NT2/D1 (cell line): ENCODE results near the gene INPP5B.

Source experiments
- DNase-seq: peaks from one replicate; pipeline ENCODE4 v3.0.0-alpha.2; 2011; ENCODE audit warnings: low read depth, low spot score
- H3K27me3 ChIP-seq: 2 replicates; pipeline ENCODE4 v1.6.0; 2011; ENCODE audit warnings: mild to moderate bottlenecking; ENCODE audit not compliant: insufficient read length, insufficient read depth
- H3K36me3 ChIP-seq: 2 replicates; pipeline ENCODE4 v1.6.1; 2011; ENCODE audit warnings: mild to moderate bottlenecking, low read length, mixed read lengths; ENCODE audit not compliant: insufficient read depth, insufficient read length
- H3K4me1 ChIP-seq: 2 replicates; pipeline ENCODE4 v1.5.1; 2011; ENCODE audit not compliant: insufficient read depth, insufficient read length
- H3K4me3 ChIP-seq: 2 replicates; pipeline ENCODE4 v1.5.1; 2011; ENCODE audit warnings: low read depth; ENCODE audit not compliant: insufficient read length
- H3K9ac ChIP-seq: 2 replicates; pipeline ENCODE4 v1.6.0; 2011; ENCODE audit warnings: low read depth; ENCODE audit not compliant: insufficient read length
- H3K9me3 ChIP-seq: 2 replicates; pipeline ENCODE4 v1.5.1; 2011; ENCODE audit warnings: mild to moderate bottlenecking, low read length; ENCODE audit not compliant: insufficient read depth
- SUZ12 ChIP-seq: IDR thresholded peaks from 2 replicates; pipeline ENCODE4 v1.6.1; 2011; ENCODE audit not compliant: insufficient read length, insufficient read depth; ENCODE audit errors: extremely low read depth
- YY1 ChIP-seq: IDR thresholded peaks from 2 replicates; pipeline ENCODE4 v1.6.1; 2011; ENCODE audit not compliant: insufficient read length, insufficient read depth
- ZNF274 ChIP-seq: IDR thresholded peaks from 2 replicates; pipeline ENCODE4 v1.6.1; 2011; ENCODE audit warnings: mild to moderate bottlenecking, low read depth, low read length

Gene INPP5B

DNA sequence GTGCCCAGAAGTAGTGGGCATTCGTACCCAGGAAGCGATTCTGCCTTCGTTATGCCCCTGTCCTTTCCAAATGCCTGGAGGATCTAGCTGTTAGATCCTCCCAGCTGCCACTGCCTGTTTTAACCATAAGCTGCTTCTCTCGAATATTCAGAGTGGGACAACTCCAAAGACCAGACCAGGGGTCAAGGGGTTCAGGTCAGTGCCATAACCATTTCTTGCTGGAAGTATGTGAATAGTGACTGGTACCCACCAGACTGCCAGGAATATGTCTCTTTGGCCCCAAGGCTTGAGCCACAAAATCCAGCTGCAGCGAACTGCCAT lies 86.5 kb downstream of the INPP5B start:
- Histone ChIP-seq H3K4me1 (peaks cover 4% of the 10 kb centered on the region), H3K36me3 (peaks cover 44% of the 10 kb centered on the region), H3K9ac (peak overlapping the region; percentile 100), H3K9me3 (no peaks in the 10 kb centered on the region), H3K4me3 (peak overlapping the region; percentile 99), H3K27me3 (no peaks in the 10 kb centered on the region)
- TF ChIP-seq ZNF274 = no peak
- no peak for TF ChIP-seq YY1
- TF ChIP-seq SUZ12 = no peak
- no peak for DNase-seq

DNA sequence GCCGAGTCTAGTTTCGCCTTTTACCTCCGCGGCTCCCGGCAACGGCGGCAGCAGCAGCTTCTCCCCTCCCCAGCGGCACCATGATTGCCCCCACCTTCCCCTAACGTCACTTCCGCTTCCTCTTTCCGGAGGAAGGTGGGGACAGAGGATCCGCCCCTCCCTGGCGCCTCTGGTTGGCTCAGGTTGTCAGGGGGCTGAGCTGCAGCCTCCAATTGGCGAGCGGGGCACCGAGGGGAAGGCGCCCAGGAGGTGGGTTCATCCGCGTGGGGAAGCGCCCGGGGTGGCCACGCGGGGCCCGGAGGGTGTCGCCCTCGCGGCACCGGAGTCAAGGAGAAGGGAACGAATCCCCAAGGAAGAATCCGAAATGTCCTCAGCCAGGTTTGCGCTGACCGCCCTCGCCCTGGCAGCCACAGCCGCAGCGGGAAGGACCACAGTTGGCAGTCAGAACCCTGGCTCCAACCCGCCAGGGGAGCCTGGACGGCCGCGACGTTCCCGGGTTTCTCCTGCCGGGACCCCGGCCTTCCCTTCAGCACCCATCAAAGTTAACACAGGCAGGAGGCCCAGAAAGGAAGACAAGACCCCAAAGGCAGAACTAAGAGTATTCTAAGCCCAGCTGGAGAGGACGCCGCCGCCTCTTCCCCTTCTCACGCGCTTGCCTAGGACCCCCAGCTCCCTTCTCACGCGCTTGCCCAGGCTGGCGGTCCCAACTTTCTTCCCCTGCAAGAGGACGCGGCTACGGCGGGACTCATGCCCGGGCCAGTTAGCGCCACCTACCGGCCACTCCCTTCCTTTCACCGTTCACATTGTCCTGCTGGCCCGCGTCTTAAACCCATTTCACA lies 87.1 kb downstream of the INPP5B start, which contains the start of gene MTF1:
MTF1 (minus strand) TSS at position 86 of the 839 bp plus-strand sequence. CDS start 1,934 bp downstream, outside the sequence.
- Histone ChIP-seq H3K36me3 (peaks cover 45% of the 10 kb centered on the region), H3K9me3 (no peaks in the 10 kb centered on the region), H3K27me3 (no peaks in the 10 kb centered on the region), H3K4me1 (peaks cover 4% of the 10 kb centered on the region), H3K9ac (peak within 1 kb of the TSS; percentile 100), H3K4me3 (peak within 1 kb of the TSS; percentile 99)
- DNase-seq = peak; percentile 100
- TF ChIP-seq SUZ12 (no peak), YY1 (peak; percentile 73)

DNA sequence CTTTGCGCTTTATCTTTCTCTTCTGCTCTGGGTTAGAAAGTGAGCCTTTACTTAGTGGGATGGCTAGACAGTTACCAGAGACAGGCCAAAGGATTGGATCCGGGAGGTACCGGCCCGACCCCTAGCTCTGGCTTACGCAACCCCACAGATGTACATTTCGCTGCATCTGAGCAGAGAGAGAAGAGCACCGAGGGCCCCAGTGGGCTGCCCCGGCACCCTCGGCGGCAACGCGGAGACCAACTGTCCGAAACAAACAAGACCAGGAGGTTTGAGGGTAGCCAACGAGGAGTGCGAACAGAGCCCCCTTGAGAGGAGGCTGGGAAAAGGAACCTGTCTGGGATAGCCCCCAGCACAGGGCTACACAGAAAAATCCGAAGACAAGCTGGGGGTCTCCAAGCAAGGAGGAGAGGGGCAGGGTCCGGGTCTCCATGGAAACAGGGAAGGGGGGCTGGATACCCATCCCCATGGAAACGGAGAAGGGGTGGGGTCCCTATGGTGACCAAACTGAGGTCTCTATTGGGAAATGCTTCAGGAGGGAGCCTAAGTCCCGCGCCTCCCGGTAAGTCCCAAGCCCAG lies 87.8 kb downstream of the INPP5B start:
- Histone ChIP-seq H3K4me1 (peaks cover 4% of the 10 kb centered on the region), H3K9ac (peak overlapping the region; percentile 100), H3K27me3 (no peaks in the 10 kb centered on the region), H3K36me3 (peaks cover 45% of the 10 kb centered on the region), H3K9me3 (no peaks in the 10 kb centered on the region), H3K4me3 (peak overlapping the region; percentile 99)
- TF ChIP-seq YY1 = no peak
- TF ChIP-seq SUZ12 = no peak
- no peak for TF ChIP-seq ZNF274
- DNase-seq = no peak

DNA sequence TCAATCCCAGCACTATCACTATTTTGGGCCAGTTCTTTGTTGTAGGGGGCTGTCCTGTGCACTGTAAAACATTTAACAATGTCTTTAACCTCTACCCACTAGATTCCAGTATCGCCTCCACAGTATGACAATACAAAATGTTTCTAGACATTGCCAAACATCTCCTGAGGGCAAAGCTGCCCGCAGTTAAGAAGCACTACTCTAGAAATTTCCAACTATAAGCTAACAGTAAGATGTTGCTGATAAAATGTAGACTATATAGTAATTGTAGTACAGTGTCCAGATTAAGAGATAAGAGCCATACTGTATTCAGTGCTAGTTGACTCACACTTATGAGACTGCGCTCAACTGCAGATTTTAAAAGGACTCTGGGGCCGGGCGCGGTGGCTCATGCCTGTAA lies 92.4 kb downstream of the INPP5B start:
- TF ChIP-seq SUZ12 (no peak), YY1 (no peak), ZNF274 (no peak)
- no peak for DNase-seq
- peaks cover 45% of the 10 kb centered on the region for H3K36me3 ChIP-seq
- no peaks in the 10 kb centered on the region for H3K9me3 ChIP-seq
- no peaks in the 10 kb centered on the region for H3K27me3 ChIP-seq
- no peak overlapping the region for H3K4me3 ChIP-seq
- H3K9ac ChIP-seq = no peak overlapping the region
- H3K4me1 ChIP-seq = peaks cover 4% of the 10 kb centered on the region

DNA sequence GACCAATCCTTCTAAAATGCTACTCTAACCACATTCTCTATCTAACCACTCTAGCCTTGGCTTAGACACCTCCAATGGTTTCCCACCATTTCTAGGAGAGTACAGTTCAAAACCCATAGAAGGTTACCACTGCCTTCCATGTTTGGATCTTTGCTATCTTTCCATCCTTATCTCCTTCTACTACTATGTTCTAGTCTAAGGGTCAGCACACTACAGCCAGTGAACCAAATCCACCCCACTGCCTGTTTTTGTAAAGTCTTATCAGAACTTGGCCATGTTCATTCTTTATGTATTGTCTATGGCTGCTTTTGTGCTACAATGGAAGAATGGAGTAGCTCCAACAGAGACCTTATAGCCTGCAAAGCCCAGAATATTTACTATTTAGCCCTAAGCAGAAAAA lies 93.7 kb downstream of the INPP5B start:
- peaks cover 50% of the 10 kb centered on the region for H3K36me3 ChIP-seq
- no peak for TF ChIP-seq SUZ12
- TF ChIP-seq YY1 = no peak
- no peak for TF ChIP-seq ZNF274
- no peak overlapping the region for H3K4me3 ChIP-seq
- H3K9ac ChIP-seq = no peak overlapping the region
- H3K27me3 ChIP-seq = no peaks in the 10 kb centered on the region
- no peaks in the 10 kb centered on the region for H3K4me1 ChIP-seq
- no peaks in the 10 kb centered on the region for H3K9me3 ChIP-seq
- DNase-seq = no peak

DNA sequence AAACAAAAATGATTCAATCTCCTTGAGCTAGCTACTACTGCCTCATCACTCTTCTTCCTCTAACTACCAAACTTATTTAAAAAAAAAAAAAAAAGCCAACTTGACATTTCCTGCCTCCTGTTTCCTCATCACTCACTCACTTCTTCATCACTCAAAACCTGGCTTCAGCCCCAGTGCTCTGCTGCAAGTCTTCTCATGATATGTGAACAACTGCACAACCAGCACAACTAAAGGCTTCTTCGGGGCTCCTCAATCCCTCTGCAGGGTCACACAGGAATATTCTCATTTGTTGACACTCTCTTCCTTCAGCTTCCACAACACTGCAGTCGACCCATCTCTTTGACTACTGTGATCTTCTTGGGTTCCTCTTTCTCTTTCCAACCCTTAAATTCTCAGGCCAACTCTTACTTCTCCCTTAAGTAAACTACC lies 95.1 kb downstream of the INPP5B start:
- Histone ChIP-seq H3K4me3 (no peak overlapping the region), H3K4me1 (no peaks in the 10 kb centered on the region), H3K9ac (no peak overlapping the region), H3K9me3 (no peaks in the 10 kb centered on the region), H3K36me3 (peaks cover 51% of the 10 kb centered on the region), H3K27me3 (no peaks in the 10 kb centered on the region)
- TF ChIP-seq YY1 (no peak), ZNF274 (no peak), SUZ12 (no peak)
- no peak for DNase-seq

DNA sequence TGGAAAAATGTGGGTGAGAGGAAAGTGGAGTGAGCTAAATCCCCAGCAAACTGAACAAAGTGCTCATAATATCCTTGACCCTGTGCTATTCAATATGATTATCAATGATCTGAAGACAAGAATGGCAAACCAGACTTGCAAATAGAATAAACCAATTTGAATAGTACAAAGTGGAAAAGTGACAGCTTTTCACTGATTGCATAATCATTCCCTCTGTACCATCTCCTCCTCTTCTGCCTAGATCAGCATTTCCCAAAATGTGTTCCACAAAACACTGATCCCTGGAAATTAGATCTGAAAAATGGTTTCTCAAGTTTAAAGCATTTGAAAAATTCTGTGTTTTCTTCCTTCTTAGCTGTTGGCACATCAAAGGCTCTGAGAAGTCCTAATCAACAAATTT lies 95.6 kb downstream of the INPP5B start:
- TF ChIP-seq ZNF274 = no peak
- no peak for TF ChIP-seq YY1
- no peak for TF ChIP-seq SUZ12
- Histone ChIP-seq H3K4me3 (no peak overlapping the region), H3K27me3 (no peaks in the 10 kb centered on the region), H3K4me1 (no peaks in the 10 kb centered on the region), H3K9me3 (no peaks in the 10 kb centered on the region), H3K9ac (no peak overlapping the region), H3K36me3 (peaks cover 53% of the 10 kb centered on the region)
- no peak for DNase-seq
